Measurements from ENCODE around the gene ZFP36. TPM values are rescaled to one million over a fixed set of nuclear protein-coding genes. Genes with fewer than 3 reads are reported as not detected.
"Not testable (repeated sequence)": the region's sequence is repeated elsewhere in the genome, so short reads cannot be mapped to it uniquely, and the experiment has no call there.

Gene ZFP36
- total and polyA plus RNA-seq, 3 donors from 2014 or later = 46.4 to 90.9 (median 77.7) TPM

DNA sequence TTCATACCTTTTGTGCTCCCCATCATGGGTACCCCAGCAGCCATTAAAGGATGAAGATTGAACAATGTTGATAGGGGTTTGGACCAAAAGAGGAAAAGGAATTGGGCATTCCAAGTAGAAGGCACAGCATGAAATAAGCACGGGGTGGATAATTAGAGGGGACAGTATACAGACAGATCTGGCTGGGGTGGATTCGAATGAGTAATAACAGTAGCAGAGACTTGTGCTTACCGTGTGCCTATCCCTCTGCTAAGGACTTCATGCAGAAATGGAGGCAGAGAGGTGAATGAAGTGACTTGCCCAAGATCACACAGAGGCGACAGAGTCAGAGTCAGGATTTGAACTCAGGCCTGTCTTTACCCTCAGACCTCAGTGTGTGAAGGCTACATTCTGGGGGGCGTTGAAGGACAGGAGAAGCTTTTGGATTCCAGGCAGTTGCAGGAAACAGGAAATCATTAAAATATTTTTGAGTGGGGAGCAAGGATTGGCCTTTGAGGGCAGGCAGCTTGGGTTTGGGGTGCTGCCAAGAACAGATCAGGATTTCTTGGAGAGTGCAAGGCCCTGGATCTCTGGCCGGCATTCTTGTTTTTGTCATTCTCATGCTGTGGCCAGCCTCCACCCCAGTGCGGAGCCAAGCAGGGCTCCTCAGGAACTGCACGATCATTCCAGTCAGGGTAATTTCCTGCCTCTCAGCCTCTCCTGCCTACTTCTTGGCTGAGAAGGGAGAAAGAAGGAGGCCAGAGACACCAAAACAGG lies 34.4 kb upstream of the ZFP36 start:
- peak overlapping the region; percentile 70 to 82 for H3K27ac ChIP-seq
- no peak for TF ChIP-seq POLR2A (IDR thresholded peaks at IDR 0.05)
- TF ChIP-seq, protein P1, sequence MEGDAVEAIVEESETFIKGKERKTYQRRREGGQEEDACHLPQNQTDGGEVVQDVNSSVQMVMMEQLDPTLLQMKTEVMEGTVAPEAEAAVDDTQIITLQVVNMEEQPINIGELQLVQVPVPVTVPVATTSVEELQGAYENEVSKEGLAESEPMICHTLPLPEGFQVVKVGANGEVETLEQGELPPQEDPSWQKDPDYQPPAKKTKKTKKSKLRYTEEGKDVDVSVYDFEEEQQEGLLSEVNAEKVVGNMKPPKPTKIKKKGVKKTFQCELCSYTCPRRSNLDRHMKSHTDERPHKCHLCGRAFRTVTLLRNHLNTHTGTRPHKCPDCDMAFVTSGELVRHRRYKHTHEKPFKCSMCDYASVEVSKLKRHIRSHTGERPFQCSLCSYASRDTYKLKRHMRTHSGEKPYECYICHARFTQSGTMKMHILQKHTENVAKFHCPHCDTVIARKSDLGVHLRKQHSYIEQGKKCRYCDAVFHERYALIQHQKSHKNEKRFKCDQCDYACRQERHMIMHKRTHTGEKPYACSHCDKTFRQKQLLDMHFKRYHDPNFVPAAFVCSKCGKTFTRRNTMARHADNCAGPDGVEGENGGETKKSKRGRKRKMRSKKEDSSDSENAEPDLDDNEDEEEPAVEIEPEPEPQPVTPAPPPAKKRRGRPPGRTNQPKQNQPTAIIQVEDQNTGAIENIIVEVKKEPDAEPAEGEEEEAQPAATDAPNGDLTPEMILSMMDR (IDR thresholded peaks at IDR 0.05) = no peak
- WGBS, 2 donors = 43 to 45% methylated on average over 8 of the region's 8 CpGs

DNA sequence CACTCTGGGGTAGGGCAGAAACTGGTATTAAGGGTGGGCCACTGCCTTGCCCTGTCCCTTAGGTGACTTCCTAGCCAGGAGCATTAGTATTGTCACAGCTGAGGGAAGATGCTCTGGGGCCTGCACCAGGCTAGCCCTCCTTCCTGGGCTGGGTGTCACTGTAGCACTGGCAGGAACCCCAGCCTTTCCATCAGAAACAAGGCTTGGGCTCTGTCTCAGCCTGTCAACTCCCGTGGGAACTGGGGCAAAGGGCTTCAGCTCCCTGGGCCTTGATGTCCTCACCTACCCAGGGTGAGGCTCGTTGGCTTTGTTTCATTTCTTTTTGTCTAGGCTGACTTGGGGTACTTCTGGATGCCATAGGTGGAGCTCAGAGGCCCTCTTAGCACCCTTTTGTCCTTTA lies 33.7 kb upstream of the ZFP36 start:
- H3K9me3 ChIP-seq = no peaks in the 10 kb centered on the region
- intact Hi-C loops (cut with DNase I; ENCODE audit: low total_unique reads) = no loop called here
- WGBS, 2 donors = 68 to 69% methylated on average over 2 of the region's 2 CpGs
- H3K4me1 ChIP-seq = peaks cover 8% of the 10 kb centered on the region
- TF ChIP-seq POLR2A (IDR thresholded peaks at IDR 0.05) = no peak
- TF ChIP-seq, protein P1 (IDR thresholded peaks at IDR 0.05) = no peak
- no peaks in the 10 kb centered on the region for H3K36me3 ChIP-seq (ENCODE audit: low read depth, missing control alignments)
- DNase-seq = no peak
- H3K27ac ChIP-seq = peak overlapping the region; percentile 70 to 82
- no peak overlapping the region for H3K4me3 ChIP-seq
- no peaks in the 10 kb centered on the region for H3K27me3 ChIP-seq

More for the DNA sequence above, 34.4 kb upstream of the ZFP36 start:
- Histone ChIP-seq H3K9me3 (no peaks in the 10 kb centered on the region), H3K4me1 (peaks cover 8% of the 10 kb centered on the region), H3K4me3 (no peak overlapping the region), H3K27me3 (no peaks in the 10 kb centered on the region), H3K36me3 (ENCODE audit: low read depth, missing control alignments) (no peaks in the 10 kb centered on the region)
- intact Hi-C loops (cut with DNase I; ENCODE audit: low total_unique reads) = no loop called here
- peak; percentile 86 for DNase-seq

DNA sequence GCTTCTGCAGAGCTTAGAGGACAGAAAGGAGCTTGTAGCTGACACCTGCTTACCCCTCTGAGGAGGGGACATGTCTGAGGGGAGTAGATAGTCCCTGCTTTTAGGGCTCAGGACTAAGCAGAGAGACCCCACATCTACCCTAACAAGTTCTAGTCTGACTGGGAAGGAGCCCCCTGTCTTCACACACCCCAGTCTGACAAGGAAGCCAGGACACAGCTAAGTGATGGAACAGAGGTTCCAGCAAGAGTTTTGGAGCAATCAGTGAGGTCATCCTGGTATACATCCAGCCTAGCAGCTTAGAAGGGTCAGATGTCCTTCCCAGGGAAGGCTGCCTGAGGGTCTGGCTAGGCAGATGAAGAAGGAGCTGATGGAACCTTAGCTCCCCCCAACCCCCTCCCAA lies 30.7 kb upstream of the ZFP36 start:
- H3K9me3 ChIP-seq = no peaks in the 10 kb centered on the region
- no peak overlapping the region for H3K4me3 ChIP-seq
- H3K27me3 ChIP-seq = no peaks in the 10 kb centered on the region
- no peak overlapping the region for H3K27ac ChIP-seq
- DNase-seq = no peak
- H3K4me1 ChIP-seq = peaks cover 8% of the 10 kb centered on the region
- intact Hi-C loops (cut with DNase I; ENCODE audit: low total_unique reads) = no loop called here
- TF ChIP-seq POLR2A (IDR thresholded peaks at IDR 0.05) = no peak
- TF ChIP-seq, protein P1 (IDR thresholded peaks at IDR 0.05) = no peak
- peaks cover 9% of the 10 kb centered on the region for H3K36me3 ChIP-seq (ENCODE audit: low read depth, missing control alignments)

DNA sequence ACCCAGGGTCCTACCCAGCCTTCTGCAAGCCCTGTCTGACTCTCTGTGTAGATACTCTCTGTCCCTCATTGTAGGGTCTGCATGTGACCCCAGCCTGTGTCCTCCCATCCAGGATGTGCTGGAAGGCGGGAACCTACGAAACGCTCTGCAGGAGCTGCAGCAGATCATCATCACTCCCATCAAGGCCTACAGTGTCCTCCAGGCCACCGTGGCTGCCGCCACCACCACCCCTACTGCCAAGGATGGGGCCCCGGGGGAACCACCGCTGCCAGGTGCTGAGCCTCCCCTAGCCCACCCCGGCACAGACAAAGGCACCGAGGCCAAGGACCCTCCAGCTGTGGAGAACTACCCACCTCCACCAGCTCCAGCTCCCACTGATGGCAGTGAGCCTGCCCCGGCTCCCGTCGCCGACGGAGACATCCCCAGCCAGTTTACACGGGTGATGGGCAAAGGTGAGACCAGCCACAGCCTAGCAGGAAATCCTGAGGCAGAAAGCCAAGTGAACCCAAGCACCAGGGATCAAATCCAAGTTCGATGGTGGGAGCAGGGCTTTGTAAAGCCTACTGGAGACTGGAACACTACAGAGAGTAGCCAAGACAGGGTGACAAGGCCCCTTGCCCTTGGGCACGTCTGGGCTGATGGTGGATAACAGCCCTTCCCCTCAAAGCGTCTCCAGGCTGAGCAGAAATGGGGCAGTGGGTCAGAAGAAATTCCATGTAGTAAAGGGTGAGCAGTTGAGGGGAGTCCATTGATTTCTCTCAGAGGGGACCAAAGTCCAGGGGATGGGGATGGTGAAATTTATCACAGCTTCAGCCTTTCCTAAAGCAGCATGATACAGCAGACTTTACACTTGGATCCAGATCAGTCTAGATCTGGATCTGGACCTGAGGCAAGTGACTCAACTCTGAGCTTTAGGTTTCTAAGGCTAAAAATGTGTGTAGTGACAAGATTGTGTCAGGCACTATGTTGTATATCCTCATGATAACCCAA lies 29.0 kb upstream of the ZFP36 start:
- intact Hi-C loops (cut with DNase I; ENCODE audit: low total_unique reads) = no loop called here
- 78 to 87% methylated on average over 12 to 18 of the region's 18 CpGs for WGBS, 2 donors
- Histone ChIP-seq H3K9me3 (no peaks in the 10 kb centered on the region), H3K4me3 (no peak overlapping the region), H3K27me3 (no peaks in the 10 kb centered on the region), H3K27ac (no peak overlapping the region), H3K4me1 (peaks cover 7% of the 10 kb centered on the region), H3K36me3 (ENCODE audit: low read depth, missing control alignments) (peaks cover 9% of the 10 kb centered on the region)
- DNase-seq = no peak
- TF ChIP-seq POLR2A (IDR thresholded peaks at IDR 0.05) = no peak
- TF ChIP-seq, protein P1 (IDR thresholded peaks at IDR 0.05) = no peak

DNA sequence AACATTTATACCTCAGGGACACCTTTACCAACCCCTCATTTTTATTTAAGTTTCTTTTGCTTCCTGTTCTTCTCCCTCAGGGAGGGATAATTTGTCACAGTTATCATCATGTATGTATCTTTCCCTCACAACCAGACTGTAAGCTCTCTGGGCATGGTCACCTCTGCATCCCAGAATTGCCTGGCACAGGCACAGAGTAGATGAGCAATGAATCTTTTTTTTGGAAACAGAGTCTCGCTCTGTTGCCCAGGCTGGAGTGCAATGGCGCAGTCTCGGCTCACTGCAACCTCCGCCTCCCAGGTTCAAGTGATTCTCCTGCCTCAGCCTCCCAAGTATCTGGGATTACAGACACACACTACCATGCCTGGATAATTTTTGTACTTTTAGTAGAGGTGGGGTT lies 27.3 kb upstream of the ZFP36 start:
- H3K36me3 ChIP-seq (ENCODE audit: low read depth, missing control alignments); DNase-seq; H3K9me3 ChIP-seq; H3K27ac ChIP-seq; H3K4me3 ChIP-seq; H3K4me1 ChIP-seq; H3K27me3 ChIP-seq; intact Hi-C loops (cut with DNase I; ENCODE audit: low total_unique reads): not testable (repeated sequence)
- 94 to 100% methylated on average over 4 of the region's 4 CpGs for WGBS, 2 donors
